Common myeloid progenitor, CD34-positive (primary cell): ENCODE results near the gene DIS3L.
"Not testable (repeated sequence)": the region's sequence is repeated elsewhere in the genome, so short reads cannot be mapped to it uniquely, and the experiment has no call there.

Experiments
- CTCF ChIA-PET: fragments of 350-600 bp; sonication (Branson Sonifier 250); formaldehyde crosslinking; loops from one replicate; lab custom pipeline; 2021; ENCODE audit warnings: antibody characterized with exemption; lab: Charles Lee
- POLR2A ChIA-PET: fragments of 350-600 bp; sonication (Branson Sonifier 250); formaldehyde crosslinking; loops from one replicate; lab custom pipeline; 2021; ENCODE audit warnings: antibody characterized with exemption; lab: Charles Lee
- DNase-seq, 3 donors: peaks; one replicate each; pipeline versions ENCODE4 v3.0.0 to v3.0.0-alpha.2; 2013
- H3K27ac ChIP-seq, 2 experiments: 1 replicate in 1 of 2; 2 replicates in 1 of 2; pipeline ENCODE4 v1.7.0; 2013; ENCODE audit warnings: inconsistent platforms in 2 of 2, low read length in 2 of 2, mild to moderate bottlenecking in 2 of 2, low read depth in 1 of 2, moderate library complexity in 1 of 2; ENCODE audit not compliant: severe bottlenecking in 2 of 2, insufficient read depth in 1 of 2, poor library complexity in 1 of 2
- H3K27me3 ChIP-seq, 5 experiments: replicated peaks in 2 of 5; 1 replicate in 3 of 5; 2 replicates in 2 of 5; pipeline versions ENCODE4 v1.6.1 to v1.7.0; 2013; ENCODE audit warnings: low read length in 4 of 5, mild to moderate bottlenecking in 2 of 5, moderate library complexity in 2 of 5, inconsistent platforms in 1 of 5; ENCODE audit not compliant: insufficient read depth in 5 of 5, control insufficient read depth in 4 of 5
- H3K36me3 ChIP-seq, 4 experiments: 1 replicate in 2 of 4; 2 replicates in 2 of 4; pipeline versions ENCODE4 v1.6.1 to v1.7.0; 2013; ENCODE audit warnings: low read length in 3 of 4, control low read depth in 1 of 4, mild to moderate bottlenecking in 1 of 4; ENCODE audit not compliant: control insufficient read depth in 4 of 4, insufficient read depth in 4 of 4
- H3K4me1 ChIP-seq, 4 experiments: 1 replicate in 3 of 4; 2 replicates in 1 of 4; pipeline versions ENCODE4 v1.6.1 to v1.7.1; 2013; ENCODE audit warnings: low read length in 3 of 4, mild to moderate bottlenecking in 3 of 4, control low read depth in 1 of 4, inconsistent platforms in 1 of 4, moderate library complexity in 1 of 4; ENCODE audit not compliant: control insufficient read depth in 4 of 4, insufficient read depth in 4 of 4; ENCODE audit errors: control extremely low read depth in 1 of 4
- H3K4me3 ChIP-seq, 7 experiments: 1 replicate in 4 of 7; 2 replicates in 3 of 7; pipeline versions ENCODE4 v1.5.1 to v1.7.0; 2013; ENCODE audit warnings: mild to moderate bottlenecking in 7 of 7, low read length in 6 of 7, moderate library complexity in 6 of 7, inconsistent platforms in 2 of 7, low read depth in 2 of 7, control low read depth in 1 of 7; ENCODE audit not compliant: insufficient read depth in 4 of 7, control insufficient read depth in 1 of 7; ENCODE audit errors: extremely low read depth in 1 of 7
- H3K9me3 ChIP-seq, 5 experiments: 1 replicate in 4 of 5; 2 replicates in 1 of 5; pipeline versions ENCODE4 v1.6.1 to v1.7.1; 2013; ENCODE audit warnings: low read length in 4 of 5, mild to moderate bottlenecking in 2 of 5, inconsistent platforms in 1 of 5, low read depth in 1 of 5, moderate library complexity in 1 of 5; ENCODE audit not compliant: control insufficient read depth in 4 of 5, insufficient read depth in 2 of 5; ENCODE audit errors: control extremely low read depth in 1 of 5
- WGBS: methylation state at CpG from one replicate; pipeline ENCODE4 v1.1.5; 2013; ENCODE audit not compliant: insufficient coverage; 5-methylcytosine and 5-hydroxymethylcytosine counted together

Gene DIS3L

DNA sequence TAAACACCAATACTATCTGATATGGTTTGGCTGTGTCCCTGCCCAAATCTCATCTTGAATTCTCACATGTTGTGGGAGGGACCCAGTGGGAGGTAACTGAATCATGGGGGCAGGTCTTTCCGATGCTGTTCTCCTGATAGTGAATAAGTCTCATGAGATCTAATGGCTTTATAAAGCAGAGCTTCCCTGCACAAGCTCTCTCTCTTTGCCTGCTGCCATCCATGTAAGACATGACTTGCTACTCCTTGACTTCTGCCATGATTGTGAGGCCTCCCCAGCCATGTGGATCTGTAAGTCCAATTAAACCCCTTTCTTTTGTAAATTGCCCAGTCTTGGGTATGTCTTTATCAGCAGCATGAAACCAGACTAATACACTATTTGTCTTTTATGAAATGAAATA is 30.5 kb upstream of the DIS3L start:
- DNase-seq, H3K27ac ChIP-seq, H3K36me3 ChIP-seq, POLR2A ChIA-PET, H3K9me3 ChIP-seq, H3K4me3 ChIP-seq, H3K4me1 ChIP-seq: not testable (repeated sequence)
- WGBS = no CpG with 5 or more reads among the region's 1 CpG
- peaks cover 0 to 12% (median 8%) of the 10 kb centered on the region in 5 experiments for H3K27me3 ChIP-seq
- CTCF ChIA-PET = interaction anchor here (1.8 kb wide), 1 partner anchor 26 kb away, joined by 7 read pairs; no protein-coding TSS in a partner anchor

GRCh38 chr15:66264859-66265513 is 28.4 kb upstream of the DIS3L start:
- H3K4me1 ChIP-seq = no peaks in the 10 kb centered on the region
- no peak for DNase-seq
- H3K27ac ChIP-seq = no peak overlapping the region
- POLR2A ChIA-PET = no interaction called here
- peaks cover 0 to 6% (median 5%) of the 10 kb centered on the region in 5 experiments for H3K9me3 ChIP-seq
- peaks cover 0 to 11% (median 0%) of the 10 kb centered on the region in 5 experiments for H3K27me3 ChIP-seq
- 99% methylated on average over 11 of the region's 20 CpGs for WGBS
- CTCF ChIA-PET = interaction anchor here (1.0 to 1.1 kb wide), 2 partner anchors 15 to 23 kb away, joined by 3 read pairs; no protein-coding TSS in a partner anchor
- no peaks in the 10 kb centered on the region for H3K36me3 ChIP-seq
- H3K4me3 ChIP-seq = no peak overlapping the region

DNA sequence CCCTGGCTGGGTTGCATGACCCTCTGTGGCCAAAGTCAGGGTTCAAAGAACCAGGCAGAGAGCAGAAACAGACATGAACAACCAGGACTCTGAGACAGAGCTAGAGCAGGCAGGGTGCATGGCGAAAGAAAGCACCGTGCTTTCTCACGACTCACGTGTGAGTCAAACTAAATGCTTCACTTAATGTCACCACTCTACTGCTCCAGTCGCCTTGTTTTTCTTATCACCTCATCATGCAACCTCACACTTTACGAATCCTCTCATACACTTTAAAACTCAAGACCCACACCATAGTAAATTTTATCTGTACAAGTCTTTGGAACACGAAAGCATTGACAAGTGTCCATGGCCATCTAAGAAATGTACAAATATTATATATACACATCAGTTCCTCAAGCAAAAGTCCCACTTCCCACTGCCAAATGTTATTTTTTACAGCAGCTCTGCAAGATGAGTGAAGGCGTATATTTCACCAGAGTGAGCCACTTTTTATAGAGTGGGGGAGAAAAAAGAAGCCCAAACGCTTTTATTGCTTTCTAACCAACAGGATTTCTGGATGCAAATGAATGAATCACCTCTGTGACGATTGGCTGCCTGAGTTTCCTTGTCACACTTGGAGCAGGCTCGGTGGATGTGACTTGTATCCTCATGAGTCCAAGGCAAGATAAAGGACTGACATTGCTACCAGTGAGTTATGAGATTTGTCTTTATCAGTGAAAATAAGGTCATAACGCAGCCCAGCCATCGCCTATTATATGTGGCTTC is 23.9 kb upstream of the DIS3L start:
- DNase-seq = peak in 1 of 3 donors; percentile 19
- CTCF ChIA-PET = interaction anchor here (0.8 to 2.2 kb wide), 3 partner anchors 18 to 88 kb away, joined by 3 to 6 read pairs (median 4); no protein-coding TSS in a partner anchor
- peaks cover 0 to 4% (median 0%) of the 10 kb centered on the region in 5 experiments for H3K27me3 ChIP-seq

DNA sequence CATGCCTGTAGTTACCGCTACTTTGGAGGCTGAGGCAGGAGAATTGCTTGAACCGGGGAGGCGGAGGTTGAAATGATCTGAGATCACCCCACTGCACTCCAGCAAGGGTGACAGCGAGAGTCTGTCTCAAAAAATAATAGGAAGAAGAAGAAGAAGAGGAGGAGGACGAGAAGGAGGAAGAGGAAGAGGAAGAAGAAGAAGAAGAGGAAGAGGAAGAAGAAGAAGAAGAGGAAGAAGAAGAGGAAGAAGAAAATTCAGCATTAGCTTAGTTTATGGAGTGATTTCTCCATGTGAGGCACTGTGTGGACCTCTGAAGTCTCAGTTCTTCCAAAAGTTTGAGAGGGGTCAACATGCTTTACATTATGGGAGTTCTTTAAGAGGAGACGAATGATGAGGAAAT is 22.4 kb upstream of the DIS3L start:
- 65% methylated on average over 5 of the region's 6 CpGs for WGBS
- no peak for DNase-seq
- POLR2A ChIA-PET = no interaction called here
- Histone ChIP-seq H3K4me1 (no peaks in the 10 kb centered on the region), H3K4me3 (no peak overlapping the region), H3K27me3 (peaks cover 0 to 4% (median 0%) of the 10 kb centered on the region in 5 experiments), H3K36me3 (no peaks in the 10 kb centered on the region), H3K27ac (no peak overlapping the region), H3K9me3 (peaks cover 0 to 1% (median 0%) of the 10 kb centered on the region in 5 experiments)
- CTCF ChIA-PET = interaction anchor here (2.2 kb wide), 1 partner anchor 17 kb away, joined by 6 read pairs; no protein-coding TSS in a partner anchor

More for the DNA sequence above, 23.9 kb upstream of the DIS3L start:
- Histone ChIP-seq H3K4me3 (no peak overlapping the region), H3K27ac (no peak overlapping the region), H3K9me3 (no peaks in the 10 kb centered on the region), H3K36me3 (no peaks in the 10 kb centered on the region), H3K4me1 (no peaks in the 10 kb centered on the region)
- WGBS = 93% methylated on average over 12 of the region's 13 CpGs
- POLR2A ChIA-PET = no interaction called here

GRCh38 chr15:66275352-66275751 is 18.0 kb upstream of the DIS3L start:
- peaks cover 0 to 1% (median 0%) of the 10 kb centered on the region in 5 experiments for H3K9me3 ChIP-seq
- no peak overlapping the region for H3K27ac ChIP-seq
- ChIA-PET CTCF (no interaction called here), POLR2A (no interaction called here)
- H3K4me3 ChIP-seq = no peak overlapping the region
- H3K4me1 ChIP-seq = no peaks in the 10 kb centered on the region
- H3K36me3 ChIP-seq = no peaks in the 10 kb centered on the region
- no peak for DNase-seq
- H3K27me3 ChIP-seq = peaks cover 0 to under 1% (median 0%) of the 10 kb centered on the region in 5 experiments

DNA sequence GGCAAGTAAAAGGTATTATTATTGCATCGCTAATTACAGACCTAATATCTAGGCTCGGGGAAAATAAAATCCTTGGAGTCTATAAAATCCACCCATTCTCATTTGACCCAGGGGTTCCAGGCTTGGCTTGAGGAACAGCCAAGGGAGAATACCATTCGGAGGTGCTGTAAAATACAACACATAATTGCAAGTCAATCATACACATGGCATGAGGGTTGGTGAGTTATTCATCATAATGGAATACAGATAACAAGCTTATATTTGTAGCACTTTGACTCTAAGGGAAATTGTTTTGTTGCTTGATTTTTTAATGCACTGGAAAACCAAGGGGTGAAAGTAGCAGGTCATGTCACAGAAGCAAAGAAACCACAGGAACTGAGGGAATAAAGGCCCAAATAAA is 16.8 kb upstream of the DIS3L start:
- Histone ChIP-seq H3K4me1 (no peaks in the 10 kb centered on the region), H3K27me3 (peaks cover 0 to 3% (median 0%) of the 10 kb centered on the region in 5 experiments), H3K27ac (no peak overlapping the region), H3K4me3 (no peak overlapping the region), H3K9me3 (peaks cover 0 to 1% (median 0%) of the 10 kb centered on the region in 5 experiments), H3K36me3 (no peaks in the 10 kb centered on the region)
- no peak for DNase-seq
- no CpG with 5 or more reads among the region's 3 CpGs for WGBS
- ChIA-PET CTCF (no interaction called here), POLR2A (no interaction called here)

DNA sequence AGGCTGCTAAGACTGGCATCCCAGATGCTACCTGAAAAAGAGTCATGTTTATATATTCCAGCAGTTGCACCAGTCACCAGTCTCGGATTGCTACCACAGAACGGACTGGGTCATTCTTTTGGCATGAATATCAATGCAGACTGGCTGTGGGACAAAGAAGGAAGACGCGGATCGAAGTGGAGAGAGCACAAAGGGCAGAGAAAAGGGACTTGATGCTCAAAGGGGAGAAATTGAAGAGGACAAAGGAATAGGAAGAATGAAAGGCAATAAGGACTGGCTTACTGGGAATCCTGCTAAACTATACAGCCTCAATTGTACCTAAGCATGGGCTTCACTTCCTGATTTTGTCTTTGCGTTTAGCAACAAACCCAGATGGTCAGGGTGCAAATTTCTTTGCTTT is 15.3 kb upstream of the DIS3L start:
- POLR2A ChIA-PET = interaction anchor here (0.6 kb wide), 1 partner anchor 108 kb away, joined by 6 read pairs; no protein-coding TSS in a partner anchor
- WGBS = 100% methylated on average over 6 of the region's 6 CpGs
- H3K4me3 ChIP-seq = no peak overlapping the region
- DNase-seq = no peak
- H3K4me1 ChIP-seq = no peaks in the 10 kb centered on the region
- H3K36me3 ChIP-seq = no peaks in the 10 kb centered on the region
- peaks cover 0 to 1% (median 0%) of the 10 kb centered on the region in 5 experiments for H3K9me3 ChIP-seq
- H3K27ac ChIP-seq = no peak overlapping the region
- peaks cover 0 to 3% (median 0%) of the 10 kb centered on the region in 5 experiments for H3K27me3 ChIP-seq
- CTCF ChIA-PET = no interaction called here
